ENCODE measurements around the gene ANAPC4. TPM values are rescaled to one million over a fixed set of nuclear protein-coding genes. Genes with fewer than 3 reads are reported as not detected.

ANAPC4 gene
- total and polyA plus RNA-seq, 8 donors: 9.0 to 39.9 (median 14.4) TPM

DNA sequence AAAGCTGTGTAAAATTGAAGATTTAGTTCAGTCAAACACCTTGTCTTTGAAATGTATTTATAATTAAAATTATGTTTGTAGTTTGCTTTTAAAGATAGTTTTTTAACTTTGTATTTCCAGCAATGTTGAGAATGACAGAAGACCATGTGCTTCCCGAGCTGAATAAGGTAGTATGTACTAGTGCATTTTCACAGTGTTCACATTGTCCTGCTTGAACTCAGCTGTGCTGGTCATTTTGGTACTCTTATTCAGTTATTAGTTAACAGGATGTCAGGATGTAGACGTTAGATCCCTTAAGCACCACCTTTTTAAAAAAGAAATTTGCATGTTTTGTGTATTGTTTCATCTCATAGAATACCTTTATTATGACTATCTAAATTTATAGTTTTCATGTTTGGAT lies 28.4 kb downstream of the ANAPC4 start:
- Histone ChIP-seq H3K4me3 (no peak overlapping the region), H3K4me1 (no peaks in the 10 kb centered on the region), H3K27me3 (no peaks in the 10 kb centered on the region), H3K27ac (no peak overlapping the region), H3K9me3 (no peaks in the 10 kb centered on the region), H3K36me3 (peaks cover 0 to 38% (median 5%) of the 10 kb centered on the region in 3 donors)
- 72 to 84% methylated on average over 2 of the region's 2 CpGs for WGBS, 2 donors
- no peak for DNase-seq
- TF ChIP-seq CTCF (IDR thresholded peaks at IDR 0.05): no peak
- intact Hi-C loops (cut with DNase I): no loop called here
- ATAC-seq: no peak
- no peak for FAIRE-seq

DNA sequence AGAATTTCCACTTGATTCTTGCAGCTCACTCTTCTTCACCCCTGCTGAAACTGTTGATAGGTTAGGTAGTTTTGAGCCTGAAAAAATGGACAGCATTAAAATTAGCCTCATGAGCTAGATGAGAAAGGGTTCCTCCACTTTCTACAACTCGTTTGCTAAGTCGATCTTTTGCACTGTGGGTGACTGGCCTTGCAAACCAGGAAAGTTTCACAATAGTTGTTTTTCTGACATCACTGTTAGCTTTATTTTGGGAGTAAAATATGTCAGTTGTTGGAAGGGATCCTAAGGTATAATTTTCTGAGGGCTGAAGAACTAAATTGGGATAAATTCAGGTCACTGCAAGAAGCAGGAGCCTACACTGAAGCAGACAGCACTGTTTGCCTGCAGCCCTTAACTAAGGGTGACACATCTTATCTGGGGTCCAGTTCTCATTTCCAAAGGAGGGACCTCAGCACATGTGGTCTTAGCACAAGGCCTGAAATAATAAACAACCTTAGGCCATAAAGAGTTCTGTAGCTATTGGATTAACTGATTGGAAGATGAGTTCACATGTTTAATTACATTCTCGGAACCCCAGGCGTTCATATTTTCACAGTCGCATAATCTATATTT lies 29.1 kb downstream of the ANAPC4 start:
- FAIRE-seq: no peak
- 92 to 93% methylated on average over 5 of the region's 5 CpGs for WGBS, 2 donors
- DNase-seq: no peak
- no peaks in the 10 kb centered on the region for H3K4me1 ChIP-seq
- H3K27me3 ChIP-seq: no peaks in the 10 kb centered on the region
- peaks cover 0 to 38% (median 6%) of the 10 kb centered on the region in 3 donors for H3K36me3 ChIP-seq
- H3K27ac ChIP-seq: no peak overlapping the region
- no peaks in the 10 kb centered on the region for H3K9me3 ChIP-seq
- intact Hi-C loops (cut with DNase I): no loop called here
- TF ChIP-seq CTCF (IDR thresholded peaks at IDR 0.05): no peak
- no peak overlapping the region for H3K4me3 ChIP-seq
- no peak for ATAC-seq

DNA sequence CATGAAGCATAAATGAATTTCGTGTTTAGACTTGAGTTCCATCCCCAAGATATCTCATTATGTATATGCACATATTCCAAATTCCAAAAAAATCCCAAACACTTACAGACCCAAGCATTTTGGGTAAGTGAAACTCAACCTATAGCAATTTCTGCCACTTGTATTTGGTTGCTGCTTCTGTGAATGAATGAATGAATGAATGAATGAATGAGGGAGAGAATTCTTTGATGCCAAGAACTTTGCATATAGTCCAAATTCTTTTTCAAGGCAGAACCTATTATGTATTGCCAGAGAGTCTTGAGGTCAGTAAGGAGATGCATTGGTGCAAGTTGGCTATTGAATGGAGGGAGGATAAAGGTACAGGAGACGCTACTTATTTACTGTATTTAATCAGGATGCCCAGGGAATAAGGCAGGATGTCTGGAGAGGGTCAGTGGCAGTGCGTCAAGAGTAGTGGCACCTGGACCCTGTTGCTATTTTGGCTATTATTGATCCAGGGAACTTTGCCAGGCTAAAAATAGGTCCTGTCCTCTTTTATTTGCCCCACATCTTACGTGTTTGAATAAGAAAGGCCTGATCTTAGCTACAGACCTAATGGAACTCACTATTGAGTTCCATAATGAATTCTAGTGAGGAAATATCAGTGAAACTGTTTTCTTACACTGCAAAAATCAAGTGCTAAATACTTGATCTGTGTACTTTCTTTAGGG lies 33.9 kb downstream of the ANAPC4 start:
- ATAC-seq: peak in 1 of 4 donors; percentile 44
- Histone ChIP-seq H3K4me1 (no peaks in the 10 kb centered on the region), H3K36me3 (peaks cover 0 to 57% (median 20%) of the 10 kb centered on the region in 3 donors), H3K27ac (no peak overlapping the region), H3K4me3 (no peak overlapping the region), H3K27me3 (no peaks in the 10 kb centered on the region), H3K9me3 (no peaks in the 10 kb centered on the region)
- intact Hi-C loops (cut with DNase I): no loop called here
- no peak for DNase-seq
- TF ChIP-seq CTCF (IDR thresholded peaks at IDR 0.05): no peak
- FAIRE-seq: no peak
- WGBS, 2 donors: 42 to 50% methylated on average over 4 of the region's 4 CpGs

GRCh38 chr4:25413261-25413660 lies 36.2 kb downstream of the ANAPC4 start:
- Histone ChIP-seq H3K4me3 (no peak overlapping the region), H3K27ac (no peak overlapping the region), H3K36me3 (peaks cover 0 to 59% (median 15%) of the 10 kb centered on the region in 3 donors), H3K4me1 (no peaks in the 10 kb centered on the region), H3K9me3 (no peaks in the 10 kb centered on the region), H3K27me3 (no peaks in the 10 kb centered on the region)
- TF ChIP-seq CTCF (IDR thresholded peaks at IDR 0.05): no peak
- 70 to 75% methylated on average over 3 of the region's 3 CpGs for WGBS, 2 donors
- intact Hi-C loops (cut with DNase I): no loop called here
- FAIRE-seq (no peak), ATAC-seq (no peak), DNase-seq (no peak)

DNA sequence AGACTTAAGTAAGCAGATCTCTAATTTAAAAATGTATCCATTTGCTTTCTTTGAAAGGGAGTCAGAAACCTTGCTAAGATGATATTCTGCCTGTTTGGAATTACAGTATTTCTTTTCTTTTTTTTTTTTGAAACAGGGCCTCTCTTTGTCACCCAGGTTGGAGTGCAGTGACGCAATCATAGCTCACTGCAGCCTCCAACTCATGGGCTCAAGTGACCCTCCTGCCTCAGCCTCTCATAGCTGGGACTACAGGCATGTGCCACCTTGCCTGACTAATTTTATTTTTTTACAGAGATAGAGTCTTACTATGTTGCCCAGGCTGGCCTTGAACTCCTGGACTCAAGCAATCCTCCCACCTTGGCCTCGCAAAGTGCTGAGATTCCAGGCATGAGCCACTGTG lies 40.0 kb downstream of the ANAPC4 start:
- TF ChIP-seq CTCF (IDR thresholded peaks at IDR 0.05): no peak
- FAIRE-seq: no peak
- no peak overlapping the region for H3K27ac ChIP-seq
- no peak for DNase-seq
- H3K27me3 ChIP-seq: no peaks in the 10 kb centered on the region
- no peaks in the 10 kb centered on the region for H3K4me1 ChIP-seq
- H3K9me3 ChIP-seq: no peaks in the 10 kb centered on the region
- intact Hi-C loops (cut with DNase I): no loop called here
- peaks cover 0 to 43% (median 8%) of the 10 kb centered on the region in 3 donors for H3K36me3 ChIP-seq
- ATAC-seq: no peak
- no peak overlapping the region for H3K4me3 ChIP-seq
- 92 to 95% methylated on average over 2 of the region's 2 CpGs for WGBS, 2 donors

All from pancreas (tissue), 10 donors.